T-helper 1 cell treated with Interleukin-12 subunit alpha and Interleukin-12 subunit beta and Interleukin-4 antibody, amounts not matched to agents 30 μg/mL and 1 μg/mL, for 36 hours (primary cell): Measurements from ENCODE around the gene GPX6.
"Not testable (repeated sequence)": the region's sequence is repeated elsewhere in the genome, so short reads cannot be mapped to it uniquely, and the experiment has no call there.

Experiments
- H3K27ac Mint-ChIP-seq: one replicate; pipeline ENCODE4 v1.8.0; 2021; ENCODE audit warnings: mild to moderate bottlenecking, mixed read lengths
- H3K27me3 Mint-ChIP-seq: one replicate; pipeline ENCODE4 v1.8.0; 2021; ENCODE audit warnings: low read depth, mixed read lengths
- H3K36me3 Mint-ChIP-seq: one replicate; pipeline ENCODE4 v1.8.0; 2021; ENCODE audit warnings: low read depth, mixed read lengths
- H3K4me1 Mint-ChIP-seq: one replicate; pipeline ENCODE4 v1.8.0; 2021; ENCODE audit warnings: low read depth, mixed read lengths
- H3K4me3 Mint-ChIP-seq: one replicate; pipeline ENCODE4 v1.8.0; 2021; ENCODE audit warnings: mild to moderate bottlenecking, moderate library complexity, mixed read lengths
- H3K9me3 Mint-ChIP-seq: one replicate; pipeline ENCODE4 v1.8.0; 2021; ENCODE audit warnings: mixed read lengths

The GPX6 gene, protein sequence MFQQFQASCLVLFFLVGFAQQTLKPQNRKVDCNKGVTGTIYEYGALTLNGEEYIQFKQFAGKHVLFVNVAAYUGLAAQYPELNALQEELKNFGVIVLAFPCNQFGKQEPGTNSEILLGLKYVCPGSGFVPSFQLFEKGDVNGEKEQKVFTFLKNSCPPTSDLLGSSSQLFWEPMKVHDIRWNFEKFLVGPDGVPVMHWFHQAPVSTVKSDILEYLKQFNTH

DNA sequence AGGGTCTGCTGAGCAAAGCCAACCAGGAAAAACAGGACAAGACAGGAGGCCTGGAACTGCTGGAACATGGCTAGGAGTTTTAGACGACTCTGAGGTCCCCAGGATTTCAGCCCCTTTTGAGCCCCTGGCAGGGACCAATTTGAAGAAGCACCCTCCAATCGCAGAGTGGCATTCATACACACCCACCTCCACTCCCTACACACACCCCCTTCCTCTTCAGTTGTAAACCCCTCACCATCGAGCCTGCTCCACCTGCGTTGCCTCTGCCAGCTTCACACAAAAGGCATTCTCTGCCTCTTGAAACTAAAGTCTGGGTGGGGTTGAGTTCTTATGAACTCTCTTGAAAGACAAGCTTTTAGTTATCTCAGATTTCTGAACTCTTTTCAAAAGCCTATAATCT, at the start of gene GPX6:
Gene GPX6, minus strand, starts transcription at position 118 of the 400 bp plus-strand sequence. Its CDS starts 50 bp downstream, at position 68.
- no peak within 1 kb of the TSS for H3K4me3 Mint-ChIP-seq
- H3K27me3 Mint-ChIP-seq: peaks cover 57% of the 10 kb centered on the region
- H3K36me3 Mint-ChIP-seq: no peaks in the 10 kb centered on the region
- H3K9me3 Mint-ChIP-seq: no peaks in the 10 kb centered on the region
- no peak within 1 kb of the TSS for H3K27ac Mint-ChIP-seq
- no peaks in the 10 kb centered on the region for H3K4me1 Mint-ChIP-seq

DNA sequence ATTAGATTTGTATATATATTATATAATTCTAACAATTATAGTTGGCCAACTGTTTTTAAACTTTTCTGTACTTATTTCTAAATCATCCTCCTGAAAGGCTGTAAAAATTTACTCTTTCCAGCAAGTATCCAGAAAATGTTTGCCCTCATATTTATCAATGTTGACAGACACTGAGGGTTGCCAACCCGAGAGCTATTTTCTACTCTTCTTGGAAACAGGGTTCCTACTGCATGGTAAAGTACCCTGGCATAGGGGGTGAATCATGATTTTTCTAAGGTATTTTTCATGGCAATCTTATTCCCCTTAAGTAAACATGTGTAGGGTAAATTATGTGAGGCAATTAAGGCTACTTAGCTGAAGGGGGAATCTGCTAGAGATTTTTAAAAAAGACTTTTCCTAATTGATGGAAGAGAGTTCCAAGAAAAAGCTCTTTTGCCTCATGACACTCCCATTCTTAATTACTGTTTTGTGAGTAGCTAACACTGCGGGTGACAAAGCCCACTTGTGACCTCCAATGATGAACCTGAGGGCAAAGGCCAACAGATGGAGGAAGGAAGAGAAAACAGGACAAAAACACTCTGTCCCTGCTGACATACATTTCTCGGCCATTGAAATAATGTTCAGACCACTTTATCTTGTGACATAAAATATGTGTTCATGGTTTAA, 48.0 kb upstream of the GPX6 start:
- Mint-ChIP-seq H3K36me3 (no peaks in the 10 kb centered on the region), H3K27me3 (peaks cover 37% of the 10 kb centered on the region), H3K4me3 (no peak overlapping the region), H3K9me3 (no peaks in the 10 kb centered on the region), H3K27ac (no peak overlapping the region), H3K4me1 (no peaks in the 10 kb centered on the region)

DNA sequence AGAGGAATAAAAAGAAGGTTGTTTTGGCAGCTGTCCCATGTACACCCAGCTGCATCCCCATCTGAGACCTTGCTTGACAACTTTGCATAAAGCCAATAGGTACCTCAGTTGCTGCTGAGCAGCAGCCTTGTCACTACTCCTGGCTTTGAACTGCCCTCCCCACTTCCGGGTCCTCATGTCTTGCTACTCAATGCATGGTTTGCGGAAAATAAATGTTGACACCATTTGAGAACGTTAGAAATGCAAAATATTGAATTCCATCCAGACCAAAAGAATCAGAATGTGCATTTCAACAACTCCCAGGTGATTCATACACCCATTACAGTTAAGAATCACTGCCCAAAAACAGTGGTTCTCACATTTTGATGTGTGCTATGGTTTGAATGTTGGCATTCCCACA, 43.0 kb upstream of the GPX6 start:
- no peaks in the 10 kb centered on the region for H3K9me3 Mint-ChIP-seq
- no peaks in the 10 kb centered on the region for H3K36me3 Mint-ChIP-seq
- H3K27me3 Mint-ChIP-seq: peaks cover 34% of the 10 kb centered on the region
- H3K27ac Mint-ChIP-seq: no peak overlapping the region
- H3K4me3 Mint-ChIP-seq: no peak overlapping the region
- H3K4me1 Mint-ChIP-seq: peaks cover 4% of the 10 kb centered on the region

DNA sequence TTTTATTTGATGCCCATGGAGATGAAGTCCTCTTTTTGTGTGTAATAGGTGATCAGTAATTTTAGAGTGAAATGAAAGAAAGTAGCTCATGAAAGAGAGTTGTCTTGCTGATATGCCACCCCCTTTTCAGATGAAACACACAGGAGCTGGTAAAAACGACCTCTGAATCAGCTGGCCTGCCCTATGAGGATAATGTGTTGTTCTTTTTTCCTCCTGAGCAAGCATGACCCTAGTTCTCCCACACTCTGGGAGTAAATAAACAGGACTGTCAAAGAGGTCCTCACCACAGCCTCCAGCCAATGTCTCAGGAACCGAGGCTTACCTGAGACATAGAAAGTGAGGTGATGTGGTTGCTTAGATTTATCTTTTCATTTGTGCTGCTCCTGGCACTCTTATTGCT, 39.5 kb upstream of the GPX6 start:
- Mint-ChIP-seq H3K9me3 (no peaks in the 10 kb centered on the region), H3K4me1 (peaks cover 4% of the 10 kb centered on the region), H3K36me3 (no peaks in the 10 kb centered on the region), H3K27ac (no peak overlapping the region), H3K4me3 (no peak overlapping the region), H3K27me3 (peaks cover 51% of the 10 kb centered on the region)

DNA sequence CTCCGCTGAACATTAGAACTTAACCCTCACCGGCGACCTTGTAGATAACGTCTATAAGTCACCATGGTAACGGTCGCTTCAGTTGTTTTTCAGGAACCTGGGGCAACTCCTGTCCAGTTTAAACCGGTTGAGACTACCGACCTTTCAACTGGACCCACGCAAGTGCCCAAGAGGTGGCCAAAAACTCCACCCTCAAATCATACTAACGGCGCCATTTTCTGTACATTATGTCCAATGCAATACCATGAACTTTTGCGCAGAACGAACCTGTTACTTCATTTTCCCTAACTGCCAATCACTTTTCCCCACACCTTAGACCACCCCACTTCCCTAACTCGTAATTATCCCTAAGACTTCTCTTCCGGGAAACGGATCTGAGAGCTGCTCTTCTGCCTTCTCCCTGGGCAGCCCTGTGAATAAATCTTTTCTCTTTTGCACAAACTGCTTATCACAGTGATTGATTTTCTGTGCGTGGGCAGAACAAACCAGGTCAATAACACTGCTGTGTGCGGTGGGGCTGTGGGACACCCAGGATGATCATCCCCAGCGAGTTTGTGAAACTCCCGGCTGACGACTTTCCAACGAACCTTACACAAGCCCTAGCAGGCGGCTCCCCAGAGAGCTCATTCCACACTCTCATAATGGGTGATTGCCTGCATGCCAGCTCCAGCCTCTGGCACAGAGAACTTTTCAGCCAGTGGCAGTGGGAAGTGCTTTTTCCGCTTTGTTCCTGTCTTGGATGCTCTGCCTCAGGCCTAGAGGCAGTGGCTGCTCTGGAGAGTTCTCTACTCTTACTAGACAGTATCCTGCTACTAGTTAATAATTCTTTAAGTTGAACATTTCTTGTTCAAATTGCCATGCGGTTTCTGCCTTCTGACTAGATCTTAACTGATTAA, 38.6 kb upstream of the GPX6 start:
- peaks cover 4% of the 10 kb centered on the region for H3K4me1 Mint-ChIP-seq
- H3K9me3 Mint-ChIP-seq: no peaks in the 10 kb centered on the region
- H3K27me3 Mint-ChIP-seq: peaks cover 48% of the 10 kb centered on the region
- no peaks in the 10 kb centered on the region for H3K36me3 Mint-ChIP-seq
- H3K4me3 Mint-ChIP-seq: no peak overlapping the region
- H3K27ac Mint-ChIP-seq: no peak overlapping the region

DNA sequence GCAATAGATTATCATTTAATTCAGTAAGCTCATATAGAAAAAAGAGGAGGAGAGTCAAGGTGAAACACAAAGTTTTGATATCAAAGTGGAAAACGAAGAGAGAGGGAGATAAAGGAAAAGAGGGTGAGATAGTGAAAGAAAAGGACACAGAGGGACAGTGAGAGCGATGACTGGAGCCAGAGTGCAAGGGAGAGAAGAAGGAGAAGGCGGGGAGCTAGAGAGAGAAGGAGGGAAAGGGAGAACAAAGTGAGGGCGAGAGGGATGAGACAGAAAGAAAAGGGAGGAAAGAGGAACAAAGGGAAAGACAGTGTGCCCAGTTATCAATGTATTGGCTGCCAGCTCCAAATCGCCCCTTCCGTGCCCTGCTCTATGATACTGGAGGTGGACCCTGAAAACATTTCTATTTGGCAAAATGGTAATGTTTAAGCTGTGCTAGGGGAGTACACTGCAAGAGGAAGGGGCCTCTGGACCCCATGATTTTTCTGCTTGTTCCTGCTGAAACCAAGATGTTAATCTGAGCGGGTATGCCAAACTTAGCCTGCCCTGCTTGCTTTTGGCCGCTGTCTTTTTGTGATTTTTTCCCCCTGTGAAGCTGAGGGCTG, 37.9 kb upstream of the GPX6 start:
- no peak overlapping the region for H3K4me3 Mint-ChIP-seq
- no peaks in the 10 kb centered on the region for H3K36me3 Mint-ChIP-seq
- peaks cover 4% of the 10 kb centered on the region for H3K4me1 Mint-ChIP-seq
- no peaks in the 10 kb centered on the region for H3K9me3 Mint-ChIP-seq
- peaks cover 52% of the 10 kb centered on the region for H3K27me3 Mint-ChIP-seq
- H3K27ac Mint-ChIP-seq: no peak overlapping the region

DNA sequence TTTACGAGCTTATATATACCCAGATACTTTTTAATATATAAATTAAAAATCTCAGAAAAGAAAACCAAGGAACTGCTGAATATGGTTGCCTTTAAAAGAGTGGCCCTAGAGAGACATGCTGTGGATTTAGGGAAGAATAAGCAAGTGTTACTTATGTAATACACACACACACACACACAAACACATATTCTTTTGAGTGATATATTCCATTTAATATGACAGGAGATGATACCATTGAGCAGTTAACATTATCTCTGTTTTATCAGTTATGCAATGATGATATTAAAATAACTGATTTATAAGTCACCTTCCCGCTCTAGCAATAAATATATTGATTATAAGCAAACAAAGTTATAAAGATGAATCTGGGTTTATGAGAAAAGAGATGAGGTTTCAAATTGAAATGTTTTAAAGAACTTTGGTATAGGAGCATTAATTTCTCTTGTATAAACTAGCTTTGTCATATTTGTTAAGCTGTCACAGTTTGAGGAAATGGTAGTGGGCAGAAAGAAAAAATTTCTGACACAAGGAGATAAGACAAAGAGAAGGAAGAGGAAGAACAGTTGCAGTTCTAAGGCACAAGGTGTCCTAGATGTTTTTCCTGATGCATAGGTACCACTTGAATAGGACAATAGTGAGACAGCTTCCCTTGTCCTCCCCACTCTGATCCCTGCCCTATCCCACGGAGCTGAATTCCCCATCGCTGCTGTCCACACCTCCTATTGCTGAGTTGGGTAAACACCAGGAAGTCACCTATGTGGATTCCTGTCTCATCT, 36.5 kb upstream of the GPX6 start:
- Mint-ChIP-seq H3K27me3 (peaks cover 62% of the 10 kb centered on the region), H3K4me3 (no peak overlapping the region), H3K9me3 (no peaks in the 10 kb centered on the region), H3K36me3 (no peaks in the 10 kb centered on the region), H3K27ac (no peak overlapping the region), H3K4me1 (peaks cover 4% of the 10 kb centered on the region)

- Mint-ChIP-seq H3K27me3 (peaks cover 64% of the 10 kb centered on the region), H3K4me1 (peaks cover 20% of the 10 kb centered on the region)
- not testable (repeated sequence) for H3K36me3 Mint-ChIP-seq, H3K9me3 Mint-ChIP-seq, H3K4me3 Mint-ChIP-seq, H3K27ac Mint-ChIP-seq
These were observed 31.4 kb upstream of the GPX6 start for GRCh38 chr6:28547003-28547402.

- Mint-ChIP-seq H3K36me3 (peaks cover 3% of the 10 kb centered on the region), H3K4me1 (peaks cover 22% of the 10 kb centered on the region), H3K4me3 (no peak overlapping the region), H3K9me3 (no peaks in the 10 kb centered on the region), H3K27me3 (peaks cover 63% of the 10 kb centered on the region), H3K27ac (no peak overlapping the region)
These were observed 30.4 kb upstream of the GPX6 start for GRCh38 chr6:28545955-28546354.

- no peak overlapping the region for H3K27ac Mint-ChIP-seq
- H3K27me3 Mint-ChIP-seq: peaks cover 72% of the 10 kb centered on the region
- H3K36me3 Mint-ChIP-seq: peaks cover 3% of the 10 kb centered on the region
- peak overlapping the region; percentile 63 for H3K4me3 Mint-ChIP-seq
- no peaks in the 10 kb centered on the region for H3K9me3 Mint-ChIP-seq
- H3K4me1 Mint-ChIP-seq: peaks cover 22% of the 10 kb centered on the region
These were observed 28.3 kb upstream of the GPX6 start for GRCh38 chr6:28543651-28544610.

DNA sequence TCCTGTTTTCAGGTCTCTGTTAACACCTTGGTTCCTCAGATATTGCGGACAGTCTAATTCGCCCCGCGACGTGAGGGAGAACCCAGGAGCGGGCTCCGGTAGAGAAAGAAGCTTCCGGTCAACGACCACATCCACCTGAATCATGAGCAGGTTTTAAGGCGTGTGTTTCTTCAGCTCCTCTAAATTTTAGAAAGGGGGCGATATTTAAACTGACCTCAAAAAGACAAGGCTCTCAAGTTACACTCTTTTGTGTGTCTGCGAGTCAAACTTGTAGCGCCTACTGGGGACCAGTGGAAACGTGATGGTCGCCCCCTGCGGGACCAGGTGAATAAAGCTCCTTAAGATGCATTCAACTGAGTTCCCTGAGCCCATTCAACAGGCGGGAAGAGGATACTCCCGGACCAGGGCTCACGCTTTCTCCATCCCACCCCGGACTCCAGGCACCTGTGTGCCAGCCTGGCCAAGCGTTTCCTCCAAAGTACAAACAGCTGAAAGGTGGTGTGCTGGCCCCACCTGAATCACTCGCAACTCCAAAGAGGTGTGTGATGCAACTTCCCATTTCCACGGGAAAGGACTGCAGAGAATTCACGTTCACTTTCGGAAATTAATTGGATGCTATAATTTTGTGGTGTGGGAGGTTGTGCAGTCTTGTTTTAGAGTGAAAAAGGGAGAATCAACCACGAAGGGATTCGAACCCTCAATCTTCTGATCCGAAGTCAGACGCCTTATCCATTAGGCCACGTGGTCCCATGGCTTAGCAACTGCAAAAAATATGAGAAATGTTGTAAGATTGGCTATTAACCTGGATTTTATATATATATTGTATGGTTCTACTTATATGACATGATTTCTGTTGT, 27.1 kb upstream of the GPX6 start:
- no peaks in the 10 kb centered on the region for H3K9me3 Mint-ChIP-seq
- H3K4me1 Mint-ChIP-seq: peaks cover 22% of the 10 kb centered on the region
- peak overlapping the region; percentile 83 for H3K4me3 Mint-ChIP-seq
- H3K27ac Mint-ChIP-seq: peak overlapping the region; percentile 74
- peaks cover 72% of the 10 kb centered on the region for H3K27me3 Mint-ChIP-seq
- H3K36me3 Mint-ChIP-seq: peaks cover 3% of the 10 kb centered on the region

- Mint-ChIP-seq H3K9me3 (no peaks in the 10 kb centered on the region), H3K36me3 (peaks cover 3% of the 10 kb centered on the region), H3K4me1 (peaks cover 24% of the 10 kb centered on the region), H3K4me3 (peak overlapping the region; percentile 83), H3K27me3 (peaks cover 70% of the 10 kb centered on the region), H3K27ac (no peak overlapping the region)
These were observed 26.4 kb upstream of the GPX6 start for GRCh38 chr6:28541996-28542395.
